IPS-18c (cell line): Measurements from ENCODE around the gene AGR2.

Experiments used
- H3K4me3 ChIP-seq: 2 replicates; pipeline ENCODE4 v1.7.0; 2013; ENCODE audit warnings: low read depth, mild to moderate bottlenecking, low read length, moderate library complexity; ENCODE audit not compliant: insufficient read depth
- H3K9me3 ChIP-seq: one replicate; pipeline ENCODE4 v1.6.1; 2013; ENCODE audit warnings: mild to moderate bottlenecking, low read length, moderate library complexity; ENCODE audit not compliant: control insufficient read depth, insufficient read depth

Gene AGR2

GRCh38 chr7:16818732-16819131 lies 13.9 kb upstream of the AGR2 start:
- no peak overlapping the region for H3K4me3 ChIP-seq
- H3K9me3 ChIP-seq, result no peaks in the 10 kb centered on the region

DNA sequence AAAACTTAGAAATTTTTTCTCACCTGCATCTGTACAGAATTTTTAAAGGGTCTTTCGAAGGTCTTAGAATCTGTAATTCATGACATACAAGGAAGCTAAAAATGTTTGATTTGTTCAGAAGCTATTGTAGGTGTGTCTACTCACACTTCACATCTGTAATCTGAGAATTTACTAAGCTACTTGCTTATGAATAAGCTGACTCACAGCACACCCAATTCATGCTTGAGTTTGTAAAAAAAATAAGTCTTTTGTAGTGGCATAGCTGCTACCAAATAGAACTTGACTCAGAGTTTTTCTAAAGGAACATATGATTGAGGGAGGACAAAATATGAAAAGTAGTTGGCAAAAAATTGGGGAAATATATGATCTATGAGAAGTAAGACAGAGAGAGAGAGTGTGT lies 12.7 kb upstream of the AGR2 start:
- no peak overlapping the region for H3K4me3 ChIP-seq
- no peaks in the 10 kb centered on the region for H3K9me3 ChIP-seq

DNA sequence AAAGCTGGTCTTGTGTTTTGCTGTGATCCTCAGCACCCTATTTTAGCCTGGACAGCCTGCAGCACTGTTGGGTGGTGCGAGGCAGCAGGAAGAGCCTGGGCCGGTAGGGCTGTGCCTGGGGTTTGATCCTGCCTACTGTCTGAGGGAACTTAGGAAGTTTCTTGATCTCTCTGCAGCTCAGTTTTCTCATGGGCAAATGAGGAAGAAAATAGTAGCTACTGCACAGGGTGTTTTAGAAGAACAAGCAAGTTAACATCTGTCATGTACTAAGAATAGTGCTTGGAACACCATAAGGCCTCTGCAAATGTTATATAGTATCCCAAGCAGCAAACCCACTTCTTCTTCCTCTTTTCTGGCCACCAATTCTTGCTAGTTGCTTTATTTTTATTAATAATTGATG lies 12.0 kb upstream of the AGR2 start:
- no peaks in the 10 kb centered on the region for H3K9me3 ChIP-seq
- H3K4me3 ChIP-seq, result no peak overlapping the region

DNA sequence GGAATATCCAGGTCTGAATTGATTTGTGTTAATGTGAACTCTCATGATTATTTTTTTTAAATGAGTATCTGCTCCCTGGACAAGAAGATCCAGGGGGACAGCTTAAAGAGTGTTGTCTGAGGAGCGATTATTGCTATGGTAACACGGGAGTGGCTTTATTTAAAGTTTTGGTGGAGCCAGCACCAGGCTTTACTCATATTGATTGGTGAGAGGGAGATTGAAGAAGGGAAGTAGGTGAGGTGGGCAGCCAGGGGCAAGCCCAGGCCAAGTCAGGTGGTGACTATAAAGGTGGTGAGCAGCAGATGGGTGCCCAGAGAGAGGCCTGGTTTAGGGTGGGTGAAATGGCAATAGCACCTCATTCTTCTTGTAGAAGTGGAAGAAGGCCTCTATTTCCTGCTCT lies 10.2 kb upstream of the AGR2 start:
- Histone ChIP-seq H3K4me3 (no peak overlapping the region), H3K9me3 (peaks cover under 1% of the 10 kb centered on the region)

GRCh38 chr7:16813232-16813616 lies 8.4 kb upstream of the AGR2 start:
- Histone ChIP-seq H3K4me3 (no peak overlapping the region), H3K9me3 (peaks cover 2% of the 10 kb centered on the region)

DNA sequence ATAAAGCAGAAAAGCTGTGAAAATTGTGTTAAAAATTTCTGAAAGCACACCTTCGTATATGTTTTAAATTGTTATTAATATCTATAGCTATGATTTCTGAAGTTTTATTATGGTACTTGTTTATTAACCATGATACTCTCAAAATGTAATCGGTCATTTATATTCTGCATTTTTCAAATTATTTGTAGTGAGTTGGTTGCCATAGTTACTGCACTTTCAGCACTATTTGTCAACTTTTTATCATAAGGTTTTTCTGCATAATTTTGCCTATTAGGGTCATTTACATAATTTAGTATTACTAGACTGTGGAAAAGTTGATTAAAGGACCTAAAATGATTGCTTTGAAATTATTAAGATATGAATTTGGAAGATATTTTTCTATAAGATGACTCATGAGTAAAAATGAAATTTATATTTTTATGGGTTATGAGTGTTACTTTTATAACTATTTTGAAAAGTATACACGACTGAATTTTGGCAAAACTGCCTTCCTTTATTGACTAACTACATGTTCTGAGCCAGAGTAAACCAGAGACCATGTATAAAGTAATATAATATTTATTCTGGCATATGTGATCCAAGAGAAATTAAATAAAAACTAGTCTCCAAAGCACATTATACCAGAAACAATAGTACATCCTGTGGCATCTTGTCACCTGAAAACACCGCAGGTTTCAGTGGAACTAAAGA lies 7.9 kb upstream of the AGR2 start:
- no peak overlapping the region for H3K4me3 ChIP-seq
- peaks cover 2% of the 10 kb centered on the region for H3K9me3 ChIP-seq

- peaks cover 2% of the 10 kb centered on the region for H3K9me3 ChIP-seq
- H3K4me3 ChIP-seq, result no peak overlapping the region
These were observed 6.8 kb upstream of the AGR2 start for GRCh38 chr7:16811551-16811950.

- no peak overlapping the region for H3K4me3 ChIP-seq
- H3K9me3 ChIP-seq, result peaks cover 2% of the 10 kb centered on the region
These were observed 5.8 kb upstream of the AGR2 start for GRCh38 chr7:16810573-16810972.

DNA sequence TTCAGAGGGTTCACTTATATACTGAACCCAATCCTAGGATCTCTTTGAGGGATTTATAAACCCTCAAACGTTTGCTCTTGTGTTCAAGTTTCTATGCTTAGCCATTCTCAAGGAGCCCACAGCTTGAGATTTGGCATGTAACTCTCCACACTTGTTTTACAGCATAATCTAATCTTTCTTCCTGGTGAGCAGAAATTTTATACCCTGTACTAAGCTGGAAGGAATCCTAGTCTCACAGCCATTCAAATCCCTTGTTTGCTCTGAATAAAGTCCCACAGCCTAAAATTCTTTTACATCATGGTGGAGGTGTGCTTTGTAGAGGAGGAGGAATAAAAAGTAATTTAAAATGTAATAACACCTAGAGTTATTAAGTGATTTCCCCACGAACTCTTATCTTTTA lies 5.3 kb upstream of the AGR2 start:
- no peak overlapping the region for H3K4me3 ChIP-seq
- H3K9me3 ChIP-seq, result peaks cover 2% of the 10 kb centered on the region

DNA sequence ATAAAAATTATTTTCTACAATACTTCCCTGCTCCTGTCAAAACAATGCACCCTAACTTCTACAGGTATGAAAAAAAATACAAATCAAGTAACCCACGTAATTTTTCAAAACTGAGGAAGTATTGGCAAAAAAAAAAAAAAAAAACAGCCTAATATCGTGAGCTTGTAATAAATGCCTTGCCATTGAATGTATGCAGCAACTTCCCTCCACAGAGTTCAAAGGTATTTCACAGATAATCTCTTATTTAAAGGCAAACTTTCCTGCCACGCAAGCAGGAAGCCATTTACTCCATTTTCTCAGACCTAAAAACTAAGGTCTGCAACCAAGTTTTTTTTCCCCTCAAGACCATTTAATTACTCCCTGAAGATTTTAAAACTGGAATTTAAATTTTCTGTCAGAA lies 642 bp upstream of the AGR2 start:
- H3K9me3 ChIP-seq, result peaks cover 2% of the 10 kb centered on the region
- no peak overlapping the region for H3K4me3 ChIP-seq

DNA sequence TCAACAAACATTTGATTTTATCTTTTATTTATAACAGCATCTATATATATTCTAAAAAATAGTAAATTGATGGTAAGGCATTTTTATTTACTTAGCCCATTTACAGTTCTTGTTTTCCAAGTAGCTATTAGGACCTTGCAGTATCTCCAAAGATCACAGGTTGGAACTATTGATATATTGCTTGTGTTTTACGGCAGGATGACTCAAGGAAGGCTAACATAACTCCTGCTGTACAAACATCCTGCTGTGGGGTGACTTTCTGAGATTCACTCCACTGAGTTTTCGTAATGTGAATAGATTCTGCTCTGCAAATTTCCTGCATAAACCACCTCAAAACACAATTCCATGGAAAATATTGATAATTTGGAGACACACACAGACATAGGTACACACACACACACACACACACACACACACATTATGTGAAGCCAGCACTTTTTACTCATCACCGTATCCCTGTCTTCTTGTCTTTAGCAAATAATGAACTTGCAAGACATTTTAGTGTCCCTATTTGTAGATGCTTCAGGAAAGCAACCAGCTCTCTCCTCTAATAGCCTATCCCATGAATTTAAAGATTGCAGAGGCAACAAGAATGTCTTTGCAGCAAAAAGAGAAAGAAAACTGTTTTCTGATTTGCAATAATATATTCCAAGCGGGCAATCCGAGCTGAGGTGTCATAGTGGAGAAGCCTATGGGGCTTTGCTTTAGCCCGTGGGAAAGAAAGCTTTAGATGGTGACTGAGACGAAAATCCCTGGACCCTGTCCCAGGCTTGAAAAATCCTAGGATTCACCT lies 722 bp downstream of the AGR2 start:
- Histone ChIP-seq H3K9me3 (no peaks in the 10 kb centered on the region), H3K4me3 (no peak overlapping the region)

DNA sequence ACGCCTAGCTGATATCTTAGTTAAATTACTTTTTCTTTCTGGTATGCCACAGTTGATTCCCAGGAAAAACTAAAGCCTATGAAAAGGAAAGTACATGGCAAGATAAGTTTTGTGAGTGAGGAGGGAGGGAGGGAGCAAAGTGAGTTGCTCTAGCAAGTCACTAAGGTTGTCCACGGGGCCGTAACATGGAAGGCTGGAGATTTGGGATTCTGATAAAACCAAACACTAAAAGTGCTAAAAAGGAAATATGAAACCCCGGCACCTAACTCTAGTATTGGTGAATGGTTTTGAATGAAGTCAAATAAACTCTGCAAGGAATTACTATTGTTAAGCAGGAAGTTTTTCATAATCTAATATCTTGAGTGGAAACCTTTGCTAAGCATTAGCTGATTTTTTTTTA lies 1.7 kb downstream of the AGR2 start:
- Histone ChIP-seq H3K4me3 (no peak overlapping the region), H3K9me3 (no peaks in the 10 kb centered on the region)

DNA sequence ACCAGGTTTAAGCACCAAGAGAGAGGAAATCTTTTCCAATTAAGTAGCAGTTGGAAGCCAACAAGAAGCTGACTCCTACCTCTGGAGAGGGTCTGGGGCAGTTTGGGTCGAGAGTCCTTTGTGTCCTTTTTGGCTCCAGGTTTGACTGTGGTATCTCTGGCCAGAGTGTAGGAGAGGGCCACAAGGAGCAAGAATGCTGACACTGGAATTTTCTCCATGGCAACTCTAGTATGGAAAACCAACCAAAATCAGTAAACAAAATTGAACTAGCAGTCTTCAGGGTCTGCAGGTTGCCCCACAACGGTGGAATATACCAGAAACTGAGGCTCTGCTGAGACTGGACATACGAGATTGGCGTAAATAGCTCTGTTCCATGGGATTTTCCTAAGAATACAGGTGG lies 3.2 kb downstream of the AGR2 start:
- Histone ChIP-seq H3K9me3 (no peaks in the 10 kb centered on the region), H3K4me3 (no peak overlapping the region)

- Histone ChIP-seq H3K9me3 (no peaks in the 10 kb centered on the region), H3K4me3 (no peak overlapping the region)
These were observed 3.7 kb downstream of the AGR2 start for GRCh38 chr7:16801111-16801542.

DNA sequence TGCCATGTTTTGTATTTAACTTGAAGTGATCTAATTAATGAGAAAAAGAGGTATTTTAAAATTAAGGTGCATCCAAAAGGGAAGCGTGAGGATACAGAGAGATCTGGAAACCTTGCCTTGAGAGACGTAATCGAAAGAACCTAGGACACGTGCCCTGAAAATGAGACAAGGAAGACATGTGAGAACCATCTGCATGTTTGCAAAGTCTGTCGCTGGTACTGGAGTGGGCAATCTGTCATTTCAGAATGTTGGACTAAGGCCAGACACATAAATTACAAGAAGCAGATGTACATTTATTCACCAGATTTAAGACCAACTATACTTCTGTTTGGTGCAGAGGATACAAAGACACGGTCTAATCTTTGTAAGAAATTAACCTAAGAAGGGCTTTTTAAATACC lies 9.2 kb downstream of the AGR2 start:
- no peak overlapping the region for H3K4me3 ChIP-seq
- H3K9me3 ChIP-seq, result no peaks in the 10 kb centered on the region

DNA sequence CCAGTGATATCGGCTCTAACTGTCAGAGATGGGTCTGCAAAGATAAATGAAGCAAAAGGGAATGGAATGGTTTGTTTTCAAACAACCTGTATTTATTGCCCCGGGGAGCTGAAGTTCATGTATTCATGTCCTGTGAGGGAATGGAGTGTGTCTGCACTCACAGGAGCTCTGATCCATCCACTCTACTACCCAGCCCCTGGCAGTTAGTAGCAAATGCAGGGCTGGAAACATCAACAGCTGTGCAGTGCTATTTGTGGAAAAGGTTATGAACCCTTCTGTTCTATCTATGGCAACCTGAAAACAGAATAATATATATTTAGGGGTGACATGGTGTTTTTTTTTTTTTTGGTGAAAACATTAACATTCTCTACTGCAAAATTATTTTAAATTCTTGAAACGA lies 9.8 kb downstream of the AGR2 start:
- H3K9me3 ChIP-seq, result no peaks in the 10 kb centered on the region
- H3K4me3 ChIP-seq, result no peak overlapping the region

DNA sequence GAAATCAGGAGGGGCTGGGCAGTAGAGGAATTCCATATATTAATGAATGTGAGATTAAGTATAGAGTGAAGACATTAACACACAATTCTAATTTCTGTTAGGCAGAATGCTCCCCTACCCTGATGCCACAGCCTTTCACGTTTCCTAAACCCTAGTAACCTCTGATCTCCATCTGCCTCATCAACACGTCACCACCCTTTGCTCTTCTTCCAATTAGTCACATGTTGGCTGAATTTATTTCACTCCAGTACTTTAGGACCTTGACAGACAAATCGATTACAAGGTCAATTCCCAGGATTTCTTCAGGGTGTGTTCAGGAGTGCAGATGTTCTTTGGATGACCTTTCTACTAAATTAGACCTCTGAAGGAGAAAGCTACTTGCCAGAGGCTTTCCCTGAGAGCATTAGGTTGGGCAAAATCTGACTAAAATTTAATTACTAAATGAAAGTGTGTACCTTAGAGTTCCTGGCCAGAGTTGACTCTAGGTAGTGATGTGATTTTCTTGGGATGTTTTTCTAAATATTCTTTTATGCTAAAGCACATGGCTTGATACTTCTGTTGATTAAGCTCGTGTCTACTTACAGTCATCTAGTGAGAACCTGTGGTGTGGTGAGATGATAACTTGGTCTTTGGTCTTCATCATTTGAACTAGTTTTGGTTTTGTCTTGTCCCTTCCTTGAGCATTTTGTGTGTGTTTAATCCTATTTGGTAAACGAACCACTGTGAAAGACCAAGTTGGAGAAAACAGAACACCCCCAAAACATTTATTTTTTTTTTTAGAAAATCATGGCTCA lies 12.7 kb downstream of the AGR2 start:
- Histone ChIP-seq H3K4me3 (no peak overlapping the region), H3K9me3 (no peaks in the 10 kb centered on the region)

GRCh38 chr7:16791071-16791470 lies 13.7 kb downstream of the AGR2 start:
- no peaks in the 10 kb centered on the region for H3K9me3 ChIP-seq
- no peak overlapping the region for H3K4me3 ChIP-seq
